HCT116 (cell line): ENCODE results near the gene C11orf54. TPM values are rescaled to one million over a fixed set of nuclear protein-coding genes. Genes with fewer than 3 reads are reported as not detected.

Experiments used
- ATAC-seq: fragments of 200-7000 bp; cut with Tn5 transposase; 2 replicates; pipeline ENCODE4 v1.9.1; 2020; ENCODE audit warnings: mild to moderate bottlenecking, moderate library complexity
- BruUV-seq: library from RNA; stranded (reverse); fragments of 400-500 nt; replicated peaks from 2 replicates; lab custom pipeline; 2021; lab: Mats Ljungman, UMichigan
- CTCF ChIA-PET: fragments of 300-600 bp; sonication (Branson Sonifier 250); formaldehyde crosslinking; loops from one replicate; lab custom pipeline; 2021; ENCODE audit warnings: antibody characterized with exemption; lab: Charles Lee
- POLR2A ChIA-PET: fragments of 300-600, 350-600 bp; sonication (Branson Sonifier 250); formaldehyde crosslinking; loops from one replicate; lab custom pipeline; 2021; ENCODE audit warnings: antibody characterized with exemption; lab: Charles Lee
- RAD21 ChIA-PET, 2 experiments: fragments of 300-600 bp; sonication (Branson Sonifier 250); formaldehyde crosslinking; loops; one replicate each; lab custom pipeline; 2023; ENCODE audit warnings: low total read pairs in 2 of 2; ENCODE audit not compliant: uncharacterized antibody in 2 of 2, unreplicated experiment in 2 of 2, low non-redundant PET in 1 of 2; lab: Charles Lee
- DNase-seq: peaks from one replicate; pipeline ENCODE4 v3.0.0-alpha.2; 2010; ENCODE audit warnings: low read depth, low spot score
- H2AFZ ChIP-seq: fragments of 200-600 bp; shearing (Covaris generic), sonication (generic); 2 replicates; pipeline ENCODE4 v1.6.1; 2017; ENCODE audit warnings: low read depth, mixed run types, mixed read lengths, antibody characterized with exemption, low read length; ENCODE audit not compliant: poor library complexity, severe bottlenecking
- H3K27ac ChIP-seq: 2 replicates; pipeline ENCODE4 v1.5.1; 2012; ENCODE audit warnings: low read depth, low read length
- H3K27me3 ChIP-seq: fragments of 200-600 bp; sonication (generic); 2 replicates; pipeline ENCODE4 v1.6.1; 2016; ENCODE audit warnings: mixed run types, low read length, mixed read lengths; ENCODE audit not compliant: insufficient read depth
- H3K36me3 ChIP-seq, 2 experiments: fragments of 200-500 bp in 1 of 2; fragments of 200-600 bp in 1 of 2; sonication (Bioruptor generic) in 1 of 2; sonication (generic) in 1 of 2; 2 replicates each; pipeline versions ENCODE4 v1.5.1 to v1.6.1; 2014 to 2016; ENCODE audit warnings: low read length in 2 of 2, inconsistent platforms in 1 of 2, mixed read lengths in 1 of 2, mixed run types in 1 of 2; ENCODE audit not compliant: insufficient read depth in 2 of 2, control insufficient read depth in 1 of 2
- H3K4me1 ChIP-seq, 2 experiments: fragments of 200-600 bp in 1 of 2; sonication (generic) in 1 of 2; 2 replicates each; pipeline versions ENCODE4 v1.5.1 to v1.6.1; 2012 to 2017; ENCODE audit warnings: low read length in 2 of 2, inconsistent platforms in 1 of 2, mild to moderate bottlenecking in 1 of 2, mixed read lengths in 1 of 2, mixed run types in 1 of 2, moderate library complexity in 1 of 2; ENCODE audit not compliant: insufficient read depth in 2 of 2, control insufficient read depth in 1 of 2
- H3K4me2 ChIP-seq: fragments of 200-600 bp; sonication (generic); 2 replicates; pipeline ENCODE4 v1.6.1; 2017; ENCODE audit warnings: mixed run types, low read length, mixed read lengths
- H3K4me3 ChIP-seq, 2 experiments: fragments of 200-600 bp in 1 of 2; sonication (generic) in 1 of 2; replicated peaks in 1 of 2; 2 replicates each; pipeline ENCODE4 v1.5.1; 2011 to 2016; ENCODE audit warnings: low read length in 2 of 2, control low read depth in 1 of 2, low read depth in 1 of 2, mild to moderate bottlenecking in 1 of 2, mixed read lengths in 1 of 2, mixed run types in 1 of 2
- H3K79me2 ChIP-seq: fragments of 200-600 bp; sonication (generic); 2 replicates; pipeline ENCODE4 v1.6.1; 2017; ENCODE audit warnings: mild to moderate bottlenecking, mixed run types, low read length, moderate library complexity, mixed read lengths; ENCODE audit not compliant: insufficient read depth
- H3K9ac ChIP-seq: fragments of 200-600 bp; sonication (generic); 2 replicates; pipeline ENCODE4 v1.6.1; 2016; ENCODE audit warnings: low read length, mixed read lengths
- H3K9me2 ChIP-seq: fragments of 200-600 bp; sonication (generic), shearing (Covaris generic); 2 replicates; pipeline ENCODE4 v1.6.1; 2017; ENCODE audit warnings: mixed run types, mild to moderate bottlenecking, moderate library complexity; ENCODE audit not compliant: insufficient read depth
- H3K9me3 ChIP-seq, 2 experiments: fragments of 200-500 bp in 1 of 2; fragments of 200-600 bp in 1 of 2; sonication (Bioruptor generic) in 1 of 2; sonication (generic) in 1 of 2; 2 replicates each; pipeline ENCODE4 v1.6.1; 2014 to 2017; ENCODE audit warnings: low read length in 2 of 2, mixed read lengths in 2 of 2, inconsistent platforms in 1 of 2, low read depth in 1 of 2, mild to moderate bottlenecking in 1 of 2, mixed run types in 1 of 2, moderate library complexity in 1 of 2; ENCODE audit not compliant: control insufficient read depth in 1 of 2, insufficient read depth in 1 of 2
- H4K20me1 ChIP-seq: fragments of 200-600 bp; sonication (generic), shearing (Covaris generic); 2 replicates; pipeline ENCODE4 v1.6.1; 2017; ENCODE audit warnings: mixed run types, mild to moderate bottlenecking, moderate library complexity; ENCODE audit not compliant: insufficient read depth
- ATF3 ChIP-seq: IDR thresholded peaks from 2 replicates; pipeline ENCODE4 v1.6.1; 2012
- CEBPB ChIP-seq: IDR thresholded peaks from 2 replicates; pipeline ENCODE4 v1.6.1; 2012; ENCODE audit warnings: low read depth
- EZH2phosphoT487 ChIP-seq: fragments of 200-600 bp; IDR thresholded peaks from 2 replicates; pipeline ENCODE4 v1.6.1; 2018; ENCODE audit warnings: antibody characterized with exemption, borderline replicate concordance
- MAX ChIP-seq: IDR thresholded peaks from 2 replicates; pipeline ENCODE4 v1.6.1; 2012
- POLR2AphosphoS5 ChIP-seq: IDR thresholded peaks from 2 replicates; pipeline ENCODE4 v1.6.1; 2011; ENCODE audit warnings: mild to moderate bottlenecking, low read depth, low read length, moderate library complexity
- SIN3A ChIP-seq: IDR thresholded peaks from 2 replicates; pipeline ENCODE4 v1.6.1; 2012; ENCODE audit warnings: low read depth
- SP1 ChIP-seq: IDR thresholded peaks from 2 replicates; pipeline ENCODE4 v1.6.1; 2012; ENCODE audit warnings: low read depth
- SRF ChIP-seq: IDR thresholded peaks from 2 replicates; pipeline ENCODE4 v1.6.1; 2012; ENCODE audit warnings: low read depth
- TCF7L2 ChIP-seq: IDR thresholded peaks from 2 replicates; pipeline ENCODE4 v1.7.0; 2011; ENCODE audit warnings: borderline replicate concordance, inconsistent platforms; ENCODE audit not compliant: insufficient read depth, insufficient read length; ENCODE audit errors: extremely low read depth
- ZBTB33 ChIP-seq: IDR thresholded peaks from 2 replicates; pipeline ENCODE4 v1.6.1; 2011; ENCODE audit warnings: mild to moderate bottlenecking, low read length, moderate library complexity; ENCODE audit not compliant: insufficient replicate concordance; ENCODE audit errors: extremely low read depth
- ZNF274 ChIP-seq: fragments of 200-500 bp; sonication (Bioruptor generic); IDR thresholded peaks from 2 replicates; pipeline ENCODE4 v1.6.1; 2014; ENCODE audit warnings: mild to moderate bottlenecking, low read depth, low read length, inconsistent platforms
- intact Hi-C: fragments of 100-400 bp; cut with micrococcal nuclease; formaldehyde crosslinking; loops from 2 replicates; pipeline ENCODE4 v1.10.0; 2022
- total RNA-seq: library from RNA; stranded (reverse); gene quantifications from one replicate; pipeline ENCODE4 v1.2.1, GENCODE V29; 2021; ENCODE audit not compliant: unreplicated experiment

C11orf54 gene
- total RNA-seq, 1 experiment from 2014 or later: 26.1 TPM

DNA sequence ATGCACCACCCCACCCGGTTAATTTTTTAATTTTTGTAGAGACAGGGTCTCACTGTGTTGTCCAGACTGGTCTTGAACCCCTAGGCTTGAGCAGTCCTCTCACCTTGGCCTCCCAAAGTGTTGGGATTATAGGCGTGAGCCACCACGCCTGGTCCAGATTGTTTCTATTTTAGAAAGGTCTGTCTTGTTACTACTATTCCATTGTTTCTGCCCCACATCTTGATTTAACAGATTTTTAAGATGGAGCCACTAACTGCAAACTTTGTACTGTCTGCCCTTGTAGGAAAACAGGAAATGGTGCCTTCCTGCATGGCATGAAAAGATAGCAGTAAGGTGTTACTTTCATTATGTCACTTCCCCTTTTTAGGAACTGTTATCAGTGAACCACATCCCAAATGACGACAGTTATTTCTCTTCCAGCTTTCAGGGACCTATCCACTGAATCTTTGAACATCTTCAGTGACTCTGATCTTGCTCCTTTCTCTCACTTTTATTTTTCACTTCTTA, 23.4 kb upstream of the C11orf54 start:
- intact Hi-C loops: no loop called here
- H3K4me1 ChIP-seq: no peaks in the 10 kb centered on the region

DNA sequence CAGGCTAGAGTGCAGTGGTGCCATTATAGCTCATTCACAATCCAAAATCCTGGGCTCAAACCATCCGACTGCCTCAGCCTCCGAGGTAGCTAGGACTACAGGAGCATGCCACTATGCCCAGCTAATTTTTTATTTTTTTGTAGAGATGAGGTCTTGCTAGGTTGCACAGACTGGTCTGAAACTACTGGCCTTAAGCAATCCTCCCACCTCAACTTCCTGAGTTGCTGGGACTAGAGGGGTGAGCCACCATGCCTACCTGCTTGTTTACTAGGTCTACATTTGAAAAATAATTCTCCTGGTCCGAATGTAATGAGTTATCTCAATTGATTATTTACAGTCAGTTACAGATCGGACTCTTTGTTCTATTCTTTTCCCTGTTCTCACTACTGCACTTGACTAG, 22.2 kb upstream of the C11orf54 start:
- no peak overlapping the region for H3K4me3 ChIP-seq
- H2AFZ ChIP-seq: no peak overlapping the region
- peaks cover 13 to 19% of the 10 kb centered on the region in 2 experiments for H3K36me3 ChIP-seq
- no peaks in the 10 kb centered on the region for H4K20me1 ChIP-seq
- no peaks in the 10 kb centered on the region for H3K4me1 ChIP-seq
- H3K9me3 ChIP-seq: no peaks in the 10 kb centered on the region
- H3K9me2 ChIP-seq: no peaks in the 10 kb centered on the region
- ChIA-PET RAD21 (no interaction called here), POLR2A (no interaction called here), CTCF (interaction anchor here (0.7 kb wide), 1 partner anchor 13 kb away, joined by 3 read pairs; no protein-coding TSS in a partner anchor)
- no peak overlapping the region for H3K4me2 ChIP-seq
- no peak overlapping the region for H3K9ac ChIP-seq
- DNase-seq (no peak), ATAC-seq (no peak)
- intact Hi-C loops: no loop called here
- H3K79me2 ChIP-seq: peaks cover 16% of the 10 kb centered on the region
- TF ChIP-seq SIN3A: no peak
- TF ChIP-seq ZBTB33: no peak
- no peak for TF ChIP-seq SP1
- no peak for TF ChIP-seq MAX
- TF ChIP-seq ATF3: no peak
- no peak for TF ChIP-seq ZNF274
- no peak for TF ChIP-seq EZH2phosphoT487
- H3K27ac ChIP-seq: no peak overlapping the region
- no peaks in the 10 kb centered on the region for H3K27me3 ChIP-seq
- BruUV-seq: no TSS peak

More for the DNA sequence above, 23.4 kb upstream of the C11orf54 start:
- ChIA-PET CTCF (no interaction called here), POLR2A (no interaction called here), RAD21 (no interaction called here)
- Histone ChIP-seq H3K4me2 (no peak overlapping the region), H3K4me3 (no peak overlapping the region), H4K20me1 (no peaks in the 10 kb centered on the region), H3K9ac (no peak overlapping the region), H3K27me3 (no peaks in the 10 kb centered on the region), H3K27ac (no peak overlapping the region), H2AFZ (no peak overlapping the region)
- ATAC-seq (no peak), DNase-seq (no peak)
- no peak for TF ChIP-seq CEBPB
- no peak for TF ChIP-seq POLR2AphosphoS5
- TF ChIP-seq TCF7L2: no peak
- no peak for TF ChIP-seq ZBTB33
- no peak for TF ChIP-seq SRF
- TF ChIP-seq, all 23 proteins: peak for 0
- H3K9me2 ChIP-seq: no peaks in the 10 kb centered on the region
- peaks cover 6 to 16% of the 10 kb centered on the region in 2 experiments; a peak in 3 of 4 replicates for H3K36me3 ChIP-seq
- BruUV-seq: no TSS peak
- peaks cover 26% of the 10 kb centered on the region for H3K79me2 ChIP-seq
- no peaks in the 10 kb centered on the region for H3K9me3 ChIP-seq
